Islet precursor cell (in vitro differentiated cells): Measurements from ENCODE around the gene ZNF536.
"Not testable (repeated sequence)": the region's sequence is repeated elsewhere in the genome, so short reads cannot be mapped to it uniquely, and the experiment has no call there.

ENCODE experiments used
- DNase-seq: peaks from one replicate; pipeline ENCODE4 v3.0.0-alpha.2; 2018

ZNF536 gene

GRCh38 chr19:30448386-30449077 lies 76.3 kb downstream of the ZNF536 start:
- DNase-seq, result no peak

GRCh38 chr19:30449078-30449590 lies 77.0 kb downstream of the ZNF536 start:
- DNase-seq, result no peak

- DNase-seq, result no peak
Measured at GRCh38 chr19:30449673-30450072, 77.5 kb downstream of the ZNF536 start.

- peak; percentile 65 for DNase-seq
Measured at GRCh38 chr19:30450100-30450499, 77.9 kb downstream of the ZNF536 start.

- DNase-seq, result no peak
Measured at GRCh38 chr19:30450835-30451321, 78.7 kb downstream of the ZNF536 start.

GRCh38 chr19:30452931-30453330 lies 80.7 kb downstream of the ZNF536 start:
- no peak for DNase-seq

GRCh38 chr19:30453743-30454142 lies 81.6 kb downstream of the ZNF536 start:
- DNase-seq, result no peak

GRCh38 chr19:30455881-30456280 lies 83.7 kb downstream of the ZNF536 start:
- no peak for DNase-seq

- DNase-seq, result no peak
Measured at GRCh38 chr19:30457484-30457883, 85.3 kb downstream of the ZNF536 start.

- DNase-seq, result no peak
Measured at GRCh38 chr19:30459859-30460258, 87.7 kb downstream of the ZNF536 start.

GRCh38 chr19:30464162-30464561 lies 92.0 kb downstream of the ZNF536 start:
- no peak for DNase-seq

GRCh38 chr19:30466598-30466997 lies 94.4 kb downstream of the ZNF536 start:
- not testable (repeated sequence) for DNase-seq

- DNase-seq, result no peak
Measured at GRCh38 chr19:30467239-30467638, 95.1 kb downstream of the ZNF536 start.

GRCh38 chr19:30469774-30470173 lies 97.6 kb downstream of the ZNF536 start:
- DNase-seq, result no peak

- no peak for DNase-seq
Measured at GRCh38 chr19:30471441-30471840, 99.3 kb downstream of the ZNF536 start.

GRCh38 chr19:30473334-30473867 lies 101.2 kb downstream of the ZNF536 start:
- no peak for DNase-seq

GRCh38 chr19:30476997-30477396 lies 104.8 kb downstream of the ZNF536 start:
- no peak for DNase-seq

GRCh38 chr19:30479231-30479630 lies 107.0 kb downstream of the ZNF536 start:
- peak; percentile 81 for DNase-seq

GRCh38 chr19:30480097-30480496 lies 107.9 kb downstream of the ZNF536 start:
- DNase-seq, result no peak

GRCh38 chr19:30481063-30481462 lies 108.9 kb downstream of the ZNF536 start:
- no peak for DNase-seq

- no peak for DNase-seq
Measured at GRCh38 chr19:30481823-30482222, 109.6 kb downstream of the ZNF536 start.

- DNase-seq, result no peak
Measured at GRCh38 chr19:30482956-30483355, 110.8 kb downstream of the ZNF536 start.

- DNase-seq, result not testable (repeated sequence)
Measured at GRCh38 chr19:30486250-30486649, 114.1 kb downstream of the ZNF536 start.

- no peak for DNase-seq
Measured at GRCh38 chr19:30487178-30487577, 115.0 kb downstream of the ZNF536 start.

- DNase-seq, result no peak
Measured at GRCh38 chr19:30488191-30488590, 116.0 kb downstream of the ZNF536 start.
